GM23338 (cell line): ENCODE data around the gene LRRC4. TPM values are rescaled to one million over a fixed set of nuclear protein-coding genes. Genes with fewer than 3 reads are reported as not detected.

Experiments
- ATAC-seq: fragments of 200-7000 bp; cut with Tn5 transposase; 3 replicates; pipeline ENCODE4 v1.9.1; 2020
- DNase-seq: peaks from one replicate; pipeline ENCODE4 v3.0.0-alpha.2; 2015; ENCODE audit warnings: low spot score
- H2AFZ ChIP-seq: fragments of 200-600 bp; sonication (generic); 2 replicates; pipeline ENCODE4 v1.8.0; 2016; ENCODE audit warnings: antibody characterized with exemption, mild to moderate bottlenecking, moderate library complexity
- H3F3A ChIP-seq: fragments of 200-600 bp; sonication (generic); replicated peaks from 2 replicates; pipeline ENCODE4 v1.8.0; 2017; ENCODE audit warnings: antibody characterized with exemption, mixed run types, low read depth
- H3K27ac ChIP-seq: fragments of 200-600 bp; sonication (generic); 2 replicates; pipeline ENCODE4 v1.6.1; 2016; ENCODE audit warnings: low read depth
- H3K27me3 ChIP-seq: fragments of 200-600 bp; sonication (generic); 2 replicates; pipeline ENCODE4 v1.8.0; 2016; ENCODE audit warnings: mild to moderate bottlenecking, mixed run types, moderate library complexity; ENCODE audit not compliant: insufficient read depth
- H3K36me3 ChIP-seq: fragments of 200-600 bp; sonication (generic); 2 replicates; pipeline ENCODE4 v1.8.0; 2016; ENCODE audit warnings: mild to moderate bottlenecking; ENCODE audit not compliant: insufficient read depth
- H3K4me1 ChIP-seq: fragments of 200-600 bp; sonication (generic); 2 replicates; pipeline ENCODE4 v1.8.0; 2016; ENCODE audit warnings: mild to moderate bottlenecking, moderate library complexity; ENCODE audit not compliant: insufficient read depth
- H3K4me2 ChIP-seq: fragments of 200-600 bp; sonication (generic); 2 replicates; pipeline ENCODE4 v1.7.1; 2017; ENCODE audit warnings: mixed run types
- H3K4me3 ChIP-seq: fragments of 200-600 bp; sonication (generic); 2 replicates; pipeline ENCODE4 v1.6.1; 2016; ENCODE audit warnings: mixed run types
- H3K79me2 ChIP-seq: fragments of 200-600 bp; sonication (generic); replicated peaks from 2 replicates; pipeline ENCODE4 v1.8.0; 2017; ENCODE audit warnings: mild to moderate bottlenecking; ENCODE audit not compliant: insufficient read depth
- H3K9me2 ChIP-seq: fragments of 200-600 bp; sonication (generic); 2 replicates; pipeline ENCODE4 v1.8.0; 2017; ENCODE audit not compliant: insufficient read depth
- H4K20me1 ChIP-seq: fragments of 200-600 bp; sonication (generic); replicated peaks from 2 replicates; pipeline ENCODE4 v1.8.0; 2017; ENCODE audit warnings: mild to moderate bottlenecking; ENCODE audit not compliant: insufficient read depth
- H3K27ac Mint-ChIP-seq: 2 replicates; pipeline ENCODE4 v1.8.0; 2020; ENCODE audit warnings: inconsistent platforms, mild to moderate bottlenecking, moderate library complexity, mixed read lengths
- H3K27me3 Mint-ChIP-seq: 3 replicates; pipeline ENCODE4 v1.8.0; 2022; ENCODE audit warnings: low read depth, mild to moderate bottlenecking, moderate library complexity, mixed read lengths, inconsistent platforms; ENCODE audit not compliant: insufficient read depth, poor library complexity
- H3K36me3 Mint-ChIP-seq: 3 replicates; pipeline ENCODE4 v1.8.0; 2021; ENCODE audit warnings: low read depth, mild to moderate bottlenecking, inconsistent platforms, moderate library complexity, mixed read lengths
- H3K4me1 Mint-ChIP-seq: 3 replicates; pipeline ENCODE4 v1.8.0; 2020; ENCODE audit warnings: mild to moderate bottlenecking, inconsistent platforms, mixed read lengths
- H3K4me3 Mint-ChIP-seq: 3 replicates; pipeline ENCODE4 v1.8.0; 2021; ENCODE audit warnings: moderate library complexity, mild to moderate bottlenecking, inconsistent platforms, mixed read lengths
- H3K9me3 Mint-ChIP-seq: 3 replicates; pipeline ENCODE4 v1.8.0; 2020; ENCODE audit warnings: moderate library complexity, mild to moderate bottlenecking, inconsistent platforms, mixed read lengths
- CREB1 ChIP-seq: fragments of 250-450 bp; sonication (Bioruptor Pico); IDR thresholded peaks from 2 replicates; pipeline ENCODE4 v1.5.0; 2020; ENCODE audit warnings: low read depth, mild to moderate bottlenecking, moderate library complexity
- JUNB ChIP-seq: IDR thresholded peaks from one replicate; pipeline ENCODE4 v1.6.1; 2016; ENCODE audit warnings: antibody characterized with exemption; ENCODE audit not compliant: unreplicated experiment
- NANOG ChIP-seq: IDR thresholded peaks from 2 replicates; pipeline ENCODE4 v1.6.1; 2016; ENCODE audit warnings: antibody characterized with exemption, borderline replicate concordance
- POLR2AphosphoS5 ChIP-seq: IDR thresholded peaks from 2 replicates; pipeline ENCODE4 v1.6.1; 2016; ENCODE audit warnings: antibody characterized with exemption, low read depth
- REST ChIP-seq: IDR thresholded peaks from one replicate; pipeline ENCODE4 v1.6.1; 2018; ENCODE audit warnings: antibody characterized with exemption; ENCODE audit not compliant: unreplicated experiment
- STAT1 ChIP-seq: IDR thresholded peaks from one replicate; pipeline ENCODE4 v1.6.1; 2016; ENCODE audit warnings: antibody characterized with exemption; ENCODE audit not compliant: unreplicated experiment
- polyA plus RNA-seq: library from polyadenylated mRNA; unstranded; fragments of >200 nt; fragmentation: Nextera tagmentation; extraction: Ambion mirVana; gene quantifications from 2 replicates; pipeline ENCODE4 v1.2.1, GENCODE V29; 2016
- total RNA-seq: library from RNA; depleted of rRNA; stranded (reverse); fragments of >200 nt; shearing (Covaris generic); gene quantifications from 2 replicates; pipeline ENCODE4 v1.2.3, GENCODE V29; 2014
- TF ChIP-seq, protein P1 (sequence below): fragments of 250-450 bp; sonication (Bioruptor Pico); IDR thresholded peaks from 2 replicates; pipeline ENCODE4 v1.5.0; 2020; ENCODE audit warnings: mild to moderate bottlenecking, moderate library complexity

LRRC4 gene
- total and polyA plus RNA-seq, 2 experiments from 2014 or later = 1.9 to 5.2 TPM

- TF ChIP-seq, protein P1, sequence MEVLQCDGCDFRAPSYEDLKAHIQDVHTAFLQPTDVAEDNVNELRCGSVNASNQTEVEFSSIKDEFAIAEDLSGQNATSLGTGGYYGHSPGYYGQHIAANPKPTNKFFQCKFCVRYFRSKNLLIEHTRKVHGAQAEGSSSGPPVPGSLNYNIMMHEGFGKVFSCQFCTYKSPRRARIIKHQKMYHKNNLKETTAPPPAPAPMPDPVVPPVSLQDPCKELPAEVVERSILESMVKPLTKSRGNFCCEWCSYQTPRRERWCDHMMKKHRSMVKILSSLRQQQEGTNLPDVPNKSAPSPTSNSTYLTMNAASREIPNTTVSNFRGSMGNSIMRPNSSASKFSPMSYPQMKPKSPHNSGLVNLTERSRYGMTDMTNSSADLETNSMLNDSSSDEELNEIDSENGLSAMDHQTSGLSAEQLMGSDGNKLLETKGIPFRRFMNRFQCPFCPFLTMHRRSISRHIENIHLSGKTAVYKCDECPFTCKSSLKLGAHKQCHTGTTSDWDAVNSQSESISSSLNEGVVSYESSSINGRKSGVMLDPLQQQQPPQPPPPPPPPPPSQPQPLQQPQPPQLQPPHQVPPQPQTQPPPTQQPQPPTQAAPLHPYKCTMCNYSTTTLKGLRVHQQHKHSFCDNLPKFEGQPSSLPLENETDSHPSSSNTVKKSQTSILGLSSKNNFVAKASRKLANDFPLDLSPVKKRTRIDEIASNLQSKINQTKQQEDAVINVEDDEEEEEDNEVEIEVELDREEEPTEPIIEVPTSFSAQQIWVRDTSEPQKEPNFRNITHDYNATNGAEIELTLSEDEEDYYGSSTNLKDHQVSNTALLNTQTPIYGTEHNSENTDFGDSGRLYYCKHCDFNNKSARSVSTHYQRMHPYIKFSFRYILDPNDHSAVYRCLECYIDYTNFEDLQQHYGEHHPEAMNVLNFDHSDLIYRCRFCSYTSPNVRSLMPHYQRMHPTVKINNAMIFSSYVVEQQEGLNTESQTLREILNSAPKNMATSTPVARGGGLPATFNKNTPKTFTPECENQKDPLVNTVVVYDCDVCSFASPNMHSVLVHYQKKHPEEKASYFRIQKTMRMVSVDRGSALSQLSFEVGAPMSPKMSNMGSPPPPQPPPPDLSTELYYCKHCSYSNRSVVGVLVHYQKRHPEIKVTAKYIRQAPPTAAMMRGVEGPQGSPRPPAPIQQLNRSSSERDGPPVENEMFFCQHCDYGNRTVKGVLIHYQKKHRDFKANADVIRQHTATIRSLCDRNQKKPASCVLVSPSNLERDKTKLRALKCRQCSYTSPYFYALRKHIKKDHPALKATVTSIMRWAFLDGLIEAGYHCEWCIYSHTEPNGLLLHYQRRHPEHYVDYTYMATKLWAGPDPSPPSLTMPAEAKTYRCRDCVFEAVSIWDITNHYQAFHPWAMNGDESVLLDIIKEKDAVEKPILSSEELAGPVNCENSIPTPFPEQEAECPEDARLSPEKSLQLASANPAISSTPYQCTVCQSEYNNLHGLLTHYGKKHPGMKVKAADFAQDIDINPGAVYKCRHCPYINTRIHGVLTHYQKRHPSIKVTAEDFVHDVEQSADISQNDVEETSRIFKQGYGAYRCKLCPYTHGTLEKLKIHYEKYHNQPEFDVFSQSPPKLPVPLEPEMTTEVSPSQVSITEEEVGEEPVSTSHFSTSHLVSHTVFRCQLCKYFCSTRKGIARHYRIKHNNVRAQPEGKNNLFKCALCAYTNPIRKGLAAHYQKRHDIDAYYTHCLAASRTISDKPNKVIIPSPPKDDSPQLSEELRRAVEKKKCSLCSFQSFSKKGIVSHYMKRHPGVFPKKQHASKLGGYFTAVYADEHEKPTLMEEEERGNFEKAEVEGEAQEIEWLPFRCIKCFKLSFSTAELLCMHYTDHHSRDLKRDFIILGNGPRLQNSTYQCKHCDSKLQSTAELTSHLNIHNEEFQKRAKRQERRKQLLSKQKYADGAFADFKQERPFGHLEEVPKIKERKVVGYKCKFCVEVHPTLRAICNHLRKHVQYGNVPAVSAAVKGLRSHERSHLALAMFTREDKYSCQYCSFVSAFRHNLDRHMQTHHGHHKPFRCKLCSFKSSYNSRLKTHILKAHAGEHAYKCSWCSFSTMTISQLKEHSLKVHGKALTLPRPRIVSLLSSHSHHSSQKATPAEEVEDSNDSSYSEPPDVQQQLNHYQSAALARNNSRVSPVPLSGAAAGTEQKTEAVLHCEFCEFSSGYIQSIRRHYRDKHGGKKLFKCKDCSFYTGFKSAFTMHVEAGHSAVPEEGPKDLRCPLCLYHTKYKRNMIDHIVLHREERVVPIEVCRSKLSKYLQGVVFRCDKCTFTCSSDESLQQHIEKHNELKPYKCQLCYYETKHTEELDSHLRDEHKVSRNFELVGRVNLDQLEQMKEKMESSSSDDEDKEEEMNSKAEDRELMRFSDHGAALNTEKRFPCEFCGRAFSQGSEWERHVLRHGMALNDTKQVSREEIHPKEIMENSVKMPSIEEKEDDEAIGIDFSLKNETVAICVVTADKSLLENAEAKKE (CRISPR knock-in tag) = no peak
- TF ChIP-seq STAT1 (no peak), POLR2AphosphoS5 (no peak), NANOG (no peak), JUNB (no peak)
These were observed 40.6 kb upstream of the LRRC4 start (continued) for GRCh38 chr7:128071801-128072200.

- peaks cover 33% of the 10 kb centered on the region for H3K4me1 Mint-ChIP-seq
- Histone ChIP-seq H3K9me2 (no peaks in the 10 kb centered on the region), H3K27ac (no peak overlapping the region), H3K4me2 (no peak overlapping the region), H4K20me1 (no peaks in the 10 kb centered on the region), H3K27me3 (no peaks in the 10 kb centered on the region), H3K79me2 (no peaks in the 10 kb centered on the region), H2AFZ (no peak overlapping the region), H3K4me1 (no peaks in the 10 kb centered on the region), H3F3A (no peaks in the 10 kb centered on the region), H3K36me3 (no peaks in the 10 kb centered on the region), H3K4me3 (no peak overlapping the region)
- ATAC-seq (no peak), DNase-seq (no peak)
- TF ChIP-seq REST (no peak), STAT1 (no peak), POLR2AphosphoS5 (no peak), CREB1 (CRISPR knock-in tag) (no peak)
- H3K36me3 Mint-ChIP-seq = no peaks in the 10 kb centered on the region; the same call in 2 of the 3 replicates
- H3K9me3 Mint-ChIP-seq = no peaks in the 10 kb centered on the region
- no peak overlapping the region; the same call in 1 of the 2 replicates for H3K27ac Mint-ChIP-seq
- H3K4me3 Mint-ChIP-seq = no peak overlapping the region
- peaks cover 10% of the 10 kb centered on the region for H3K27me3 Mint-ChIP-seq
These were observed 40.1 kb upstream of the LRRC4 start for GRCh38 chr7:128071376-128071775.
